B cell (primary cell): ENCODE data around the gene TDRD9. TPM values are rescaled to one million over a fixed set of nuclear protein-coding genes. Genes with fewer than 3 reads are reported as not detected.

Source experiments
- ATAC-seq: fragments of 200-7000 bp; cut with Tn5 transposase; one replicate; pipeline ENCODE4 v1.10.0; 2021; ENCODE audit warnings: low read depth, mild to moderate bottlenecking, moderate number of reproducible peaks, moderate library complexity
- CTCF ChIA-PET: fragments of 350-600 bp; sonication (Branson Sonifier 250); formaldehyde crosslinking; loops from one replicate; lab custom pipeline; 2021; ENCODE audit warnings: antibody characterized with exemption, inconsistent platforms; lab: Charles Lee
- POLR2A ChIA-PET: fragments of 350-600 bp; sonication (Branson Sonifier 250); formaldehyde crosslinking; loops from one replicate; lab custom pipeline; 2021; ENCODE audit warnings: antibody characterized with exemption; lab: Charles Lee
- DNase-seq: peaks from one replicate; pipeline ENCODE4 v3.0.0; 2013
- H2AFZ ChIP-seq: 2 replicates; pipeline ENCODE4 v1.6.1; 2012; ENCODE audit warnings: mild to moderate bottlenecking, low read depth, low read length; ENCODE audit not compliant: insufficient read depth, poor library complexity, severe bottlenecking
- H3K27ac ChIP-seq, 2 donors: 1 replicate in 1 of 2; 2 replicates in 1 of 2; pipeline ENCODE4 v1.5.1; 2012 to 2013; ENCODE audit warnings: low read length in 2 of 2, mild to moderate bottlenecking in 2 of 2, moderate library complexity in 1 of 2
- H3K27me3 ChIP-seq, 4 experiments: fragments of 200-600 bp in 1 of 4; sonication (generic) in 1 of 4; replicated peaks in 1 of 4; 1 replicate in 2 of 4; 2 replicates in 2 of 4; pipeline versions ENCODE4 v1.6.1 to v1.7.0; 2013 to 2016; ENCODE audit warnings: low read length in 3 of 4, mild to moderate bottlenecking in 2 of 4, mixed read lengths in 1 of 4, moderate library complexity in 1 of 4; ENCODE audit not compliant: insufficient read depth in 4 of 4, control insufficient read depth in 3 of 4; ENCODE audit errors: control extremely low read depth in 1 of 4
- H3K36me3 ChIP-seq, 2 experiments: replicated peaks in 1 of 2; 1 replicate in 1 of 2; 2 replicates in 1 of 2; pipeline versions ENCODE4 v1.6.1 to v1.7.1; 2013; ENCODE audit warnings: low read length in 1 of 2; ENCODE audit not compliant: insufficient read depth in 2 of 2, control insufficient read depth in 1 of 2; ENCODE audit errors: control extremely low read depth in 1 of 2, extremely low read depth in 1 of 2
- H3K4me1 ChIP-seq, 2 donors: fragments of 200-600 bp in 1 of 2; sonication (generic) in 1 of 2; 1 replicate in 1 of 2; 2 replicates in 1 of 2; pipeline versions ENCODE4 v1.5.1 to v1.6.1; 2013 to 2017; ENCODE audit warnings: low read length in 2 of 2; ENCODE audit not compliant: control insufficient read depth in 2 of 2, insufficient read depth in 2 of 2
- H3K4me2 ChIP-seq: replicated peaks from 2 replicates; pipeline ENCODE3; 2012; ENCODE audit warnings: mild to moderate bottlenecking, low read depth, low read length; ENCODE audit not compliant: poor library complexity, severe bottlenecking
- H3K4me3 ChIP-seq, 5 experiments: fragments of 200-600 bp in 1 of 5; sonication (generic) in 1 of 5; 1 replicate in 3 of 5; 2 replicates in 2 of 5; pipeline versions ENCODE4 v1.5.1 to v1.7.0; 2011 to 2016; ENCODE audit warnings: low read length in 4 of 5, mild to moderate bottlenecking in 4 of 5, low read depth in 2 of 5, control low read depth in 1 of 5, moderate library complexity in 1 of 5; ENCODE audit not compliant: insufficient read depth in 1 of 5; ENCODE audit errors: control extremely low read depth in 1 of 5, extremely low read depth in 1 of 5
- H3K79me2 ChIP-seq: fragments of 200-600 bp; sonication (generic); one replicate; pipeline ENCODE4 v1.6.0; 2016; ENCODE audit warnings: low read length; ENCODE audit not compliant: control insufficient read depth, insufficient read depth
- H3K9ac ChIP-seq: fragments of 200-600 bp; sonication (generic); 2 replicates; pipeline ENCODE4 v1.6.1; 2017; ENCODE audit warnings: mild to moderate bottlenecking, low read length, moderate library complexity
- H3K9me3 ChIP-seq, 3 donors: one replicate each; pipeline versions ENCODE4 v1.6.1 to v1.7.1; 2013; ENCODE audit warnings: low read length in 2 of 3; ENCODE audit not compliant: control insufficient read depth in 2 of 3, insufficient read depth in 1 of 3; ENCODE audit errors: control extremely low read depth in 1 of 3
- H4K20me1 ChIP-seq: 2 replicates; pipeline ENCODE4 v1.6.0; 2012; ENCODE audit warnings: mild to moderate bottlenecking, low read length; ENCODE audit not compliant: insufficient read depth, control insufficient read depth, poor library complexity, severe bottlenecking
- H3K27ac Mint-ChIP-seq: one replicate; pipeline ENCODE4 v1.8.0; 2021; ENCODE audit warnings: mixed read lengths
- H3K27me3 Mint-ChIP-seq: one replicate; pipeline ENCODE4 v1.8.0; 2021; ENCODE audit warnings: mixed read lengths
- H3K4me1 Mint-ChIP-seq: one replicate; pipeline ENCODE4 v1.8.0; 2021; ENCODE audit warnings: mixed read lengths
- H3K4me3 Mint-ChIP-seq: one replicate; pipeline ENCODE4 v1.8.0; 2021; ENCODE audit warnings: mixed read lengths
- H3K9me3 Mint-ChIP-seq: one replicate; pipeline ENCODE4 v1.8.0; 2022; ENCODE audit warnings: mixed read lengths; ENCODE audit not compliant: insufficient read depth
- CTCF ChIP-seq: fragments of 200-600 bp; IDR thresholded peaks from one replicate; pipeline ENCODE4 v1.8.0; 2022; ENCODE audit warnings: antibody characterized with exemption, mild to moderate bottlenecking
- EZH2 ChIP-seq: IDR thresholded peaks from 2 replicates; pipeline ENCODE4 v1.6.1; 2012; ENCODE audit warnings: borderline replicate concordance, low read depth, mild to moderate bottlenecking, moderate library complexity, low read length; ENCODE audit not compliant: insufficient read depth, poor library complexity, severe bottlenecking
- WGBS: methylation state at CpG from one replicate; pipeline ENCODE4 v1.1.5; 2013; ENCODE audit warnings: missing lambda C conversion rate; ENCODE audit not compliant: insufficient coverage; 5-methylcytosine and 5-hydroxymethylcytosine counted together
- intact Hi-C: fragments of 100-400 bp; cut with micrococcal nuclease; formaldehyde crosslinking; loops from one replicate; pipeline ENCODE4 v1.10.0; 2022
- polyA plus RNA-seq: library from polyadenylated mRNA; depleted of rRNA; stranded (reverse); fragments of >200 nt; gene quantifications from 2 replicates; pipeline ENCODE4 v1.2.3, GENCODE V29; 2012
- total RNA-seq, 2 donors: library from RNA; stranded (reverse); fragments of 120-200 nt in 1 of 2; gene quantifications; 1 replicate in 1 of 2; 2 replicates in 1 of 2; pipeline versions ENCODE4 v1.2.3 to v1.2.4, GENCODE V29; 2013 to 2022

Gene TDRD9
- total and polyA plus RNA-seq, 2 donors (not counting 1 experiment from before 2014, with no cell fraction given) = 1.1 to 2.4 TPM

DNA sequence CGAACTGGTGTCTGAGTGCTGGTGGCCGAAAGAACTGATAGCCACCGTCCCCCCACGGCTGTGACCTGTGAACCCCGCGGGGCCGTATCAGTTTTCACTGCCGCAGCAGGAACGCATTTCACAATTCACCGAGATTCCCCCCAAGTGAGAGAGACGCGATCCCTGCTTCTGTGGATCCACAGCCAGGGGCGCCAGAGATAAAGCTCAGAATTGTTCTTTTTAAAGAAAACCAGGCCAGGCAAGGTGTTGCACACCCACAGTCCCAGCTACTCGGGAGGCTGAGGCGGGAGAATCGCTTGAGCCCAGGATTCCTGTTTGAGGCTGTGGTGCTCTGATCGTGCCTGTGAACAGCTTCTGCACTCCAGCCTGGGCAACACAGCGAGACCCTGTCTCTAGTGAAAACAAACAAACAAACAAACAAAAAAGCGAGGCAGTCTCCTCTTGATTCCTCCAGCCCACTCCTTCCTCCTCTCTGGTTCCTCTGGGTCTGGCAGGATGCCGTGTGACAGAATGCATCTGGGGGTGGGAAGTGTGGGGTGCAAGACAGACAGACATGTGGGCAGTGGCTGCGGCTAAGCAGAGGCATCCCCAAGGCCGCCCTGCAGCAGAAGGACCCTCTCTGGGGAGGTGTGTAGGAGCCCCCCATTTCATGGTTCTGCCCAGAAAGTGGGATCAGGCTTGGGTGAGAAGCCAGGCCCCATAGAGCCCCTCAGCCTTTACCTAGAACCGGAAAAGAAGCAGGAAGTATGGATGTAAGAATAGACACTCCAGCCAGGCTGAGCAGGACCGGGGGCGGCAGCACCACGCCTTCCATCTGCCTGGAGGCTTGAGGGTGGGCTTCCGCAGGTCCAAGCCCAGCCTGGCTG lies 41.7 kb upstream of the TDRD9 start:
- ATAC-seq = no peak
- no peak overlapping the region for H3K4me3 ChIP-seq
- intact Hi-C loops = no loop called here
- ChIA-PET POLR2A (interaction anchor here (0.6 kb wide), 1 partner anchor 10 kb away, joined by 5 read pairs; no protein-coding TSS in a partner anchor), CTCF (interaction anchor here (0.9 kb wide), 1 partner anchor 14 kb away, joined by 3 read pairs; no protein-coding TSS in a partner anchor)
- DNase-seq = no peak
- no peak overlapping the region for H3K9ac ChIP-seq
- H3K4me3 Mint-ChIP-seq = no peak overlapping the region
- H2AFZ ChIP-seq = no peak overlapping the region
- H4K20me1 ChIP-seq = no peaks in the 10 kb centered on the region
- no peaks in the 10 kb centered on the region for H3K4me1 Mint-ChIP-seq
- H3K79me2 ChIP-seq = no peaks in the 10 kb centered on the region
- H3K36me3 ChIP-seq = no peaks in the 10 kb centered on the region
- no peaks in the 10 kb centered on the region for H3K9me3 Mint-ChIP-seq
- TF ChIP-seq EZH2 (no peak), CTCF (no peak)
- peaks cover 0 to 12% (median 0%) of the 10 kb centered on the region in 4 experiments for H3K27me3 ChIP-seq
- H3K4me1 ChIP-seq = no peaks in the 10 kb centered on the region
- H3K27ac Mint-ChIP-seq = no peak overlapping the region
- H3K27ac ChIP-seq = no peak overlapping the region
- no peak overlapping the region for H3K4me2 ChIP-seq
- H3K9me3 ChIP-seq = no peaks in the 10 kb centered on the region
- peaks cover 6% of the 10 kb centered on the region for H3K27me3 Mint-ChIP-seq
- 88% methylated on average over 25 of the region's 27 CpGs for WGBS

GRCh38 chr14:103887170-103887501 lies 41.1 kb upstream of the TDRD9 start:
- POLR2A ChIA-PET = no interaction called here
- Mint-ChIP-seq H3K4me1 (no peaks in the 10 kb centered on the region), H3K27me3 (peaks cover 4% of the 10 kb centered on the region), H3K9me3 (no peaks in the 10 kb centered on the region), H3K4me3 (no peak overlapping the region), H3K27ac (no peak overlapping the region)
- DNase-seq = no peak
- no peaks in the 10 kb centered on the region for H3K79me2 ChIP-seq
- no peak overlapping the region for H3K9ac ChIP-seq
- no peaks in the 10 kb centered on the region for H3K4me1 ChIP-seq
- H3K27me3 ChIP-seq = peaks cover 0 to 7% (median 0%) of the 10 kb centered on the region in 4 experiments
- no peak overlapping the region for H3K27ac ChIP-seq
- CTCF ChIA-PET = no interaction called here
- intact Hi-C loops = no loop called here
- no peak overlapping the region for H3K4me2 ChIP-seq
- ATAC-seq = no peak
- no peaks in the 10 kb centered on the region for H3K9me3 ChIP-seq
- TF ChIP-seq CTCF = no peak
- TF ChIP-seq EZH2 = no peak
- no peaks in the 10 kb centered on the region for H4K20me1 ChIP-seq
- no peak overlapping the region for H3K4me3 ChIP-seq
- 74% methylated on average over 5 of the region's 6 CpGs for WGBS
- no peak overlapping the region for H2AFZ ChIP-seq
- no peaks in the 10 kb centered on the region for H3K36me3 ChIP-seq
